Neural crest cell (in vitro differentiated cells): ENCODE measurements around the gene ASIC2. TPM values are rescaled to one million over a fixed set of nuclear protein-coding genes. Genes with fewer than 3 reads are reported as not detected.

Experiments used
- DNase-seq: peaks from one replicate; pipeline ENCODE4 v3.0.0; 2021; ENCODE audit warnings: low read depth, mixed read lengths, low spot score
- H3K27ac Mint-ChIP-seq: one replicate; pipeline ENCODE4 v1.8.0; 2021; ENCODE audit warnings: mild to moderate bottlenecking, mixed read lengths; ENCODE audit not compliant: unreplicated experiment
- H3K27me3 Mint-ChIP-seq: 2 replicates; pipeline ENCODE4 v1.8.0; 2021; ENCODE audit warnings: low read depth, mild to moderate bottlenecking, mixed read lengths
- H3K36me3 Mint-ChIP-seq: 2 replicates; pipeline ENCODE4 v1.8.0; 2021; ENCODE audit warnings: low read depth, mild to moderate bottlenecking, mixed read lengths
- H3K4me1 Mint-ChIP-seq: 2 replicates; pipeline ENCODE4 v1.8.0; 2021; ENCODE audit warnings: mixed read lengths
- H3K4me3 Mint-ChIP-seq: one replicate; pipeline ENCODE4 v1.8.0; 2021; ENCODE audit warnings: mild to moderate bottlenecking, mixed read lengths
- H3K9me3 Mint-ChIP-seq: 2 replicates; pipeline ENCODE4 v1.8.0; 2021; ENCODE audit warnings: mixed read lengths
- total RNA-seq: library from RNA; stranded (reverse); gene quantifications from 2 replicates; pipeline ENCODE4 v1.2.1, GENCODE V29; 2021
- TF ChIP-seq, protein P1 (sequence below): fragments of 200-600 bp; sonication (generic); conservative IDR thresholded peaks from 2 replicates; pipeline ENCODE4 v1.5.0; 2021; ENCODE audit warnings: antibody characterized with exemption, mild to moderate bottlenecking

The ASIC2 gene
- total RNA-seq, 1 donor from 2014 or later: 0.12 TPM

DNA sequence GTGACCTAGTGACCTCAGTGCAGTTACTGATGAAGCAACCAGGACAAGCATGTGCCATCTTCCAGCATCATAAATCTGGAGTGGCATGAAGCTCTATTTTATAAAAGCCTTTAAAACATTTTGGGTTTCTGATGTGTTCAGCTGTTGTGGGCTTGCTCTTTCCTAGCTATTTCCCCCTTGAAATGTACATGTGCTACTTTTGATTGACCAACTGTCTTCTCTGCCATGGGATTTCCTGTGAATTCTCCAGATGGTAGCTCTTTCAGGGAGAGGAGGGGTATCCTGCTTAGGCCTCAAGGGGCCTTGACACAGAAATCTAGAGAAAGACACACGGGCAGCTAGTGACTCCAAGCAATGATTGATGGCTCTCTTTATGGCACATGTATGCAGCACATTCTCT, 1.9 kb upstream of the ASIC2 start:
- no peak overlapping the region for H3K27ac Mint-ChIP-seq
- H3K4me3 Mint-ChIP-seq: peak overlapping the region; percentile 63
- no peaks in the 10 kb centered on the region for H3K36me3 Mint-ChIP-seq
- DNase-seq: no peak
- H3K4me1 Mint-ChIP-seq: peaks cover 15% of the 10 kb centered on the region
- TF ChIP-seq, protein P1, sequence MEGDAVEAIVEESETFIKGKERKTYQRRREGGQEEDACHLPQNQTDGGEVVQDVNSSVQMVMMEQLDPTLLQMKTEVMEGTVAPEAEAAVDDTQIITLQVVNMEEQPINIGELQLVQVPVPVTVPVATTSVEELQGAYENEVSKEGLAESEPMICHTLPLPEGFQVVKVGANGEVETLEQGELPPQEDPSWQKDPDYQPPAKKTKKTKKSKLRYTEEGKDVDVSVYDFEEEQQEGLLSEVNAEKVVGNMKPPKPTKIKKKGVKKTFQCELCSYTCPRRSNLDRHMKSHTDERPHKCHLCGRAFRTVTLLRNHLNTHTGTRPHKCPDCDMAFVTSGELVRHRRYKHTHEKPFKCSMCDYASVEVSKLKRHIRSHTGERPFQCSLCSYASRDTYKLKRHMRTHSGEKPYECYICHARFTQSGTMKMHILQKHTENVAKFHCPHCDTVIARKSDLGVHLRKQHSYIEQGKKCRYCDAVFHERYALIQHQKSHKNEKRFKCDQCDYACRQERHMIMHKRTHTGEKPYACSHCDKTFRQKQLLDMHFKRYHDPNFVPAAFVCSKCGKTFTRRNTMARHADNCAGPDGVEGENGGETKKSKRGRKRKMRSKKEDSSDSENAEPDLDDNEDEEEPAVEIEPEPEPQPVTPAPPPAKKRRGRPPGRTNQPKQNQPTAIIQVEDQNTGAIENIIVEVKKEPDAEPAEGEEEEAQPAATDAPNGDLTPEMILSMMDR: no peak
- H3K9me3 Mint-ChIP-seq: no peaks in the 10 kb centered on the region
- peaks cover 83% of the 10 kb centered on the region for H3K27me3 Mint-ChIP-seq

DNA sequence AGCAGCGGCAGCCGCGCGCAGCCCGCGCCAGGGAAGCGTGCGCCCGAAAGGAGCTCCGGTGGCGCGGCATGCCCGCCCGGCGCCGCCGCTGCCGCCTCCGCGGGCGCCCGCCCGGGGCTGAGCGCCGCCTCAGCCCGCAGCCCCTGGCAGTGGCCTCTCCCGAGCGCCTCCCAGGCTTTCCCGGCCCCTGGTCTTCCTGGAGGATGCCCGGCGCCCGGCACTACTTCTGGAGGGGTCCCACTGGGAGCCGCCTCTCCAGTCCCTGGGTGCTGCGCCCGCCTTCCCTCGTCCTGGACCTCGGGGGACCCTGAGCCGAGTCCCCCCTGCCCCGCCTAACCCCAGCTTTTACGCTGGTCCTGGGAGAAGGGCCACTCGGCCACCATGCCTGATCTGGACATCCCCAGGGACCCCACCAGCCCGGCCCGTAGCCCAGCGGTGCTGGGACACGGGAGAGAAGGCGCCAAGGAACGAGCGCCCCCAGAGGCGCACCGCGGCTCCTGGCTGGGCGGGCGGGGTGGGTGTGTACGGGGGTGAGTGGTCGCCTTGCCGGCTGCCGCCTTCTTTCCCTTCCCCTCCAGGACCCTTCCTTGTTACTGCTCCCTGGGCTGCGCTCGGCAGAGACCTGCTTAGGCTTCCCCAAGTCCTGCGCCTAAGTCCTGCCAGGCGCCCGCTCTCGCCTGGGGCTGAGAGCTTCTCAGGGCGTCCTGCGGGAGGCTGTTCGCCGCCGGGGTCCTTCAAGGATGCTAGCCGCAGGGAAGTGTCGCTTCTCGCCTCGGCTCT, 704 bp downstream of the ASIC2 start:
- TF ChIP-seq, protein P1: peak; percentile 64
- Mint-ChIP-seq H3K4me1 (peaks cover 15% of the 10 kb centered on the region), H3K4me3 (peak overlapping the region; percentile 72), H3K9me3 (no peaks in the 10 kb centered on the region), H3K27ac (no peak overlapping the region), H3K27me3 (peaks cover 90% of the 10 kb centered on the region), H3K36me3 (no peaks in the 10 kb centered on the region)
- DNase-seq: peak; percentile 34

DNA sequence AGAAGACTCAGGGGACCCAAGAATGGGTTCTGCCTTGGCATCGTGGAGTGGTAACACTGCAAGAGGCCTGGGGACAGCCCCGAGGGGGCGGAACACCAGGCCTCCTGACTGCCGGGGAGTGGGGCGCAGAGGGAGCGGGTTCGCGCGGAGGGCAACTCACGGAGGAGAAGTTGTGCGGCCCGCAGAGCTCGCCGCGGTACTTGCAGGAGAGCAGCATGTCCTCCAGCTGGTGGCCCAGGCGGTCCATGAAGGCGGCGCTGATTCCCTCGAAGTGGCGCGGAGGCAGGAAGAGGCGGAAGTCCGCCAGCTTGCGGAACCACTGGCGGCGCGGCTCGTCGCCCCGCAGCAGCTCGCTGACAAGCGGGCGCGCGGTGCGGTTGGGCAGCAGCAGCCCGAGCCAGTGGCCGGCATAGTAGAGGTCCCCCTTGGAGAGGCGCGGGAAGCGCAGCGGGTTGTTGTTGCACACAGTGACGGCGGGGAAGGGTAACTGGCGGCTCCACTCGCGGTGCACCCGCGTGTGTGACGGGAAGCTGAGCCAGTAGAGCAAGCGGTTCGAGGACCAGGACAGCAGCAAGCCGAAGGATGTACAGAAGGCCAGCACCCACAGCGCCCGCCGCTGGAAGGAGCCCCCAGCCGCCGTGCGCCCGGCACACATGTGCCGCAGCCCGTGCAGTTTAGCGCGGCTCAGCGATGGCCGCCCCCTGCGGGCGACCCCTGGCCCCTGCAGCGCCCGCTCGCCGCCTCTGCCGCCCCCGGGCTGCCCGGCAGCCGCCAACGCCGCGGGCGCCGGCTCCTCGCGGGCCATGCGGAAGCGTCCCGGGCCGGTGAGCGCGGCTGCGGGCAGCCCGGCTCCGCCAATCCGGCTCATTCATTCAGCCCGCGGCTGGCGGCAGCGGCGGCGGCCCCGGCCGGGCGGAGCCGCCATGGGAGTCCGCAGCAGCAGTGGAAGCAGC, 1.6 kb downstream of the ASIC2 start:
- no peaks in the 10 kb centered on the region for H3K36me3 Mint-ChIP-seq
- no peak overlapping the region for H3K27ac Mint-ChIP-seq
- TF ChIP-seq, protein P1: peak; percentile 32
- H3K27me3 Mint-ChIP-seq: peaks cover 89% of the 10 kb centered on the region
- peak overlapping the region; percentile 88 for H3K4me3 Mint-ChIP-seq
- no peaks in the 10 kb centered on the region for H3K9me3 Mint-ChIP-seq
- H3K4me1 Mint-ChIP-seq: peaks cover 15% of the 10 kb centered on the region
- DNase-seq: peak; percentile 14

DNA sequence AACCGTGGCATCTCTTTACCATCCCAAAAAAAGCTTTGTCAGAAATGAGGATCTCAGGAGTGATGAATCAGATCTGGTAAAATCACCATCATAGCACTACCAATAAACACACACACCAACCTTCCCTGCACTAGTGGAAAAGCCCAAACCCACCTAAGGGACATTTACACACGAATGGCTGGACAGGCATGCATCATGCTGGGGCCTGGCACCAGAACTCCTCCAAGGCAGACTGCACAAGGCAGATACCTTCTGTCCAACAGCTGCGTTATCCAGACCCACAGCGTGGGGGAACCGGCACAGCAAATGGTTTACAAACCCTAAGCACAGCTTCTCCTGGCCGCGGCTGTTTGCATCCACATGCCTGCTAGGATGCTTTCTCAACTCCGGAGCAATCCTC, 2.8 kb downstream of the ASIC2 start:
- H3K36me3 Mint-ChIP-seq: no peaks in the 10 kb centered on the region
- no peak for DNase-seq
- H3K4me3 Mint-ChIP-seq: no peak overlapping the region
- H3K4me1 Mint-ChIP-seq: peaks cover 15% of the 10 kb centered on the region
- TF ChIP-seq, protein P1: no peak
- peaks cover 91% of the 10 kb centered on the region for H3K27me3 Mint-ChIP-seq
- no peak overlapping the region for H3K27ac Mint-ChIP-seq
- no peaks in the 10 kb centered on the region for H3K9me3 Mint-ChIP-seq

DNA sequence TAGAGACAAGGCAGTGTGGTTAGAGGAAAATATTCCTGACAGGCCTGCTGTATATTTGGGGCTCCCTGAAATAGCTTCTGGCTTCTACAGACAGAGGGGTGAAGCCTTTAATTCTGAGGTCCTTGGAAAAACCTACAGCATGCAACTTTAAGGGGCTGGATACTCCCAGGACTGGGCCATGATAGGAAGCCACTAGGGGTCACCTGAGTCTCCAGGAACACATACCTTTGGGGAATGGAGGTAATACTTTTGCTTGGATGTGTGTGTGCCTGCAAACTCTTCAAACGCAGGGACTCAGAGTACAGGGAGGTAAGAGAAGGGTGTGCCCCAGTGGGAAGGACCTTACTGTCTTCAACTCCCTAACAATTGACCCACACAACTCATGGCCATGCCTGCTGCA, 4.1 kb downstream of the ASIC2 start:
- no peaks in the 10 kb centered on the region for H3K9me3 Mint-ChIP-seq
- H3K27me3 Mint-ChIP-seq: peaks cover 84% of the 10 kb centered on the region
- H3K4me1 Mint-ChIP-seq: peaks cover 15% of the 10 kb centered on the region
- no peak overlapping the region for H3K27ac Mint-ChIP-seq
- DNase-seq: no peak
- no peak overlapping the region for H3K4me3 Mint-ChIP-seq
- no peaks in the 10 kb centered on the region for H3K36me3 Mint-ChIP-seq
- TF ChIP-seq, protein P1: no peak
